DMS53 (cell line): ENCODE results near the gene PCDH15.

ENCODE experiments used
- DNase-seq: peaks from one replicate; lab custom pipeline; 2025; lab: John Stamatoyannopoulos, UW

PCDH15 gene

DNA sequence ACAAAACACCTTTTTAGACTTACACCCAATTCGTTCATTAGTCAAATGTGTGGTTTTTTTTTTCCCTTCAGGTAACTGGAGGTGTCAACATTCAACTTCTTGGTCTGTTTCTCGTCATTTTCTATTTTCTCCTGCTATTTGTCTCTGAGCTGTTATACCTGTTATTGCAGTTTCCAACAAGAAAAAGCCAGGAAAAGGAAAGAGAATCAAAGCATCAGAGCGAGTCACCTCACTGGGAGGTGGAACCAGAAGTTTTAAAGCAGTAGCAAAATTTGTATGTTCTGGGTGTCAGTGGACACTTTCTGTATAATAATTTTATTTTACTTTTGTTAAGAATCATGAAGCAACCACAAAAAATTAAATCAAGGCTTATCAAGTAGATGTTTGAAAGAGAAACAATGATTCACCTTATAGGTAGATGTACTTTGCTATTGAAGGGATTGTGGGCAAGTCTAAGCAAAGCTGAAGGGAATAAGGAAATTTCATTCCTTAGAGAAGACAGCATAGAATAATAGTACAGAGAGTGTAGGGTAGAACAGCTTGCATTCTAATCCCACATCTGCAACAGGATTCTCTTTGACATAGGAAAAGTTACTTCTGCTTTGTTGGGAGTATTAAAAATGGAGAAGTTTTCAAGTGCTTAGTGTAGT, 675.8 kb downstream of the PCDH15 start:
- no peak for DNase-seq

DNA sequence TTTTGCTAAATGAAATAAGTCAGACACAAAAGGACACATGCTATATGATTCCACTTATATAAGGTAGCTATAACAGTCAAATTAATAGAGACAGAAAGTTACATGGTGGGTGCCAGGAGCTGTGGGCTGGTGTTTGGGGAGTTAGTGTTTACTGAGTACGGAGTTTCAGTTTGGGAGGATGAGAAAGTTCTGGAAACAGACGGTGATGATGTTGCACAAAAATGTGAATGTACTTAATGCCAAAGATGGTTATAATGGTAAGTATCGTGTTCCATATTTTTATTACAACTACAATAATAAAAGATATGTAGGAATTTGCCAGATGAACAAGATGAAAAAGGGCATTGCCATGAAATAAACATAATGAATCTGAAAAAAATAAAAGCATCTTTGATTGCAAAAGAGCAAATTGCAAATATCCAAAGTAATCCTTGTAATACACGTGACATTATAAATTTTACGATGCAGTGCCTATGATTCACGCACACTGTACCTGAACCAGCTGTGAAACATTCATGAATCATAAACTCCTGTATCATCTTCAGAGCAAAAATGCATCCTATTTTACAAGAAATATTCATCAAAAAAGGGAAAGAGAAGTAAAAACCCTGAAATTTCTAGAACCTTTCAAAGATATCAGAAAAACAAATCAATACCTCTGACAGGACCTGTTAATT, 676.7 kb downstream of the PCDH15 start:
- DNase-seq: no peak

GRCh38 chr10:54120806-54121205, 680.2 kb downstream of the PCDH15 start:
- DNase-seq: no peak

- DNase-seq: no peak
Observed at GRCh38 chr10:54108961-54109360, 692.1 kb downstream of the PCDH15 start.

- no peak for DNase-seq
Observed at GRCh38 chr10:54096892-54097291, 704.1 kb downstream of the PCDH15 start.

DNA sequence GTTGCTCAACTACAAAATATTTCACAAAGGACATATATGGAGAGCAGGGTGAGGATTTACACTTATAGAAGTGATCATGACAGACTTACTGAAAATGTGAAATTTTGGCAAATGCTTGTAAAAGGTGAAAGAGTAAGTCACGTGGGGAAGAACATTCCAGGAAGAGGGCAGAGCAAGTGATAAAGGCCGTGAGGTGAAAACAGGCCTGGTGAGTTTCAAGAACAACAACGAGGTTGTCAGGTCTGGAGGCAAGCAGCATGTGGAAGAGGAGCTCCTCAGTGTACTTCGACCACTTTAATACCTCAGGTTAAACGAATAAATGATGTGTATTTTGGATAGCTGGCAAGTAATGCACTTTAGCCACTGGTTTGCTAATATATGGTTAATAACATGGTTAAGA, 706.7 kb downstream of the PCDH15 start:
- peak; percentile 11 for DNase-seq

GRCh38 chr10:54091237-54091636, 709.8 kb downstream of the PCDH15 start:
- DNase-seq: no peak

GRCh38 chr10:54081950-54082349, 719.1 kb downstream of the PCDH15 start:
- no peak for DNase-seq

- DNase-seq: no peak
Observed at GRCh38 chr10:54067361-54067760, 733.7 kb downstream of the PCDH15 start.

DNA sequence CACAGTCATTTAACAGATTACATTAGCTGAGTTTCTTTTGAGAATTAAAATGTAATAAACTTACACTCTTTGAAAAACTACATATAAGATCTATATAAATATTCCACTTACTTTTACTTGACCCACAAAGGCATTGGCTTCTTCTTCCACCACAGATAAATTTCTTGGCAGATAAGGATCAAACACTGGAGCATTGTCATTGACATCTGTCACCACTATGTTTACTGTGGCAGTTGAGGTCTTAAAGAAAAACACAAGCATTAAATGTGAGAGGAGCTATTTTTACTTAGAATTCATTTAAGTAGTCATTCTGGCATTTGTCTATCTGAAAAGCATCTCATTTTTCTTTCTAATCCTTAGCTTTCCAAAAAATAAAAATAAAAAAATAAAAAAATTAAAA, 734.4 kb downstream of the PCDH15 start:
- DNase-seq: peak; percentile 7

DNA sequence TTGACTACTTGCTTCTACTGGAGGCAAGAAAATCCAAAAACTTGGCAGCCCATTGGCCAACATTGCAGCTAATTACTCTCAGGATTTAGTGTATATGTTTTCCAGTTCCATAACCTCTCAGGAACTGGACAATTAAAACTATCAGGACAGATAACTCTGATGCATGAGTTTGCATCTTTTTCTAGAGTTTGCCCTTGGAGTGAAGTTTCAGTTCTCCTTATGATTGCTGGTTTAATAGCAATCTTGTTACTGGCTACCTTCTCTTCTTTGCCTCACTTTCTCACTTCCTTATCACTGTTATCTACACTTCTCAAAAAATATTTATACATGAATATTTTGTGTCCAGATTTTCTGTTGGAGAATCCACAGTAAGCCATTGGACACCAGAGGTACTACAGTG, 735.9 kb downstream of the PCDH15 start:
- DNase-seq: no peak

DNA sequence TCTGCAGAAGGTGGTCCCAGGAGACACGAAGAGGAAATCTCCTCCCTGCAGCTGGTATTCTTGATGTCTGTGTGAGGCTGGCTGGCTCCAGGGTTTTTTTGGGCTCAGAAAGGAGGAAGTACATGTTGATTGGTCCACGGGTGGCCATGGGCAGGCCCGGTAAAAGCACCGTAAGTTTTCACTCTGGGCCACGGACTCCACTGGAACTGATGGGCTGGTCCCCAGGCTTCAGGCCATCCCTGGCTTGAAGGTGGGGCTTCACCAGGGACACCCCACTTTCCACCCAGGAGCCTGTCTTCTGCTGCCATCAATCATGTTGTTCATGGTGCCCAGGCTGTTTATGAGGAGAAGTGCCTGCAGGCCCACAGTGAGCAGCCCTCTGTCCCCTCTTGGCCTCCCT, 736.8 kb downstream of the PCDH15 start:
- DNase-seq: peak; percentile 60

GRCh38 chr10:54063514-54063913, 737.5 kb downstream of the PCDH15 start:
- peak; percentile 78 for DNase-seq

GRCh38 chr10:54060572-54060971, 740.5 kb downstream of the PCDH15 start:
- no peak for DNase-seq

DNA sequence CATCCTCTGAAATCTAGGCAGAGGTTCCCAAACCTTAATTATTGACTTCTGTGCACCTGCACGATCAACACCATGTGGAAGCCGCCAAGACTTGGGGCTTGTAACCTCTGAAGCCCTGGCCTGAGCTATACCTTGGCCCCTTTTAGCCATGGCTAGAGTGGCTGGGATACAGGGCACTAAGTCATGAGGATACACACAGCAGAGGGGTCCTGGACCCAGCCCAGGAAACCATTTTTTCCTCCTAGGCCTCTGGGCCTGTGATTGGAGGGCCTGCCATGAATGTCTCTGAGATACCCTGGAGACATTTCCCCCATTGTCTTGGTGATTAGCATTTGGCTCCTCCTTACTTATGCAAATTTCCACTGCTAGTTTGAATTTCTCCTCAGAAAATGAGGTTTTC, 743.7 kb downstream of the PCDH15 start:
- DNase-seq: no peak

DNA sequence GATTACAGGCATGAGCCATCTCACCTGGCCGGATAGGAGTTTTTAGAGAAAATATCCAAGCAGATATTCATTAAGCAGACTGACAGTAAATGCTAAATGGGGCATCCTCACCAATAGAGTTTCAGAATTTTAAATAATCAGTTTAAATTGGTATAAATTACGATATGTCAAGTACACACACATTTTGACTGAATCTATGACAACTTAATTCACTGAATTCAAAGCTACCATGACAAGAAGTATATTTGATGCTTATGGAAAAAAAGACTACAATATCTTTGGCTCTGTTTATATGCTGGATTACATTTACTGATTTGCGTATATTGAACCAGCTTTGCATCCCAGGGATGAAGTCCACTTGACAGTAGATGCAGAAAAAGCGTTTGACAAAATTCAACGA, 774.7 kb downstream of the PCDH15 start:
- no peak for DNase-seq

DNA sequence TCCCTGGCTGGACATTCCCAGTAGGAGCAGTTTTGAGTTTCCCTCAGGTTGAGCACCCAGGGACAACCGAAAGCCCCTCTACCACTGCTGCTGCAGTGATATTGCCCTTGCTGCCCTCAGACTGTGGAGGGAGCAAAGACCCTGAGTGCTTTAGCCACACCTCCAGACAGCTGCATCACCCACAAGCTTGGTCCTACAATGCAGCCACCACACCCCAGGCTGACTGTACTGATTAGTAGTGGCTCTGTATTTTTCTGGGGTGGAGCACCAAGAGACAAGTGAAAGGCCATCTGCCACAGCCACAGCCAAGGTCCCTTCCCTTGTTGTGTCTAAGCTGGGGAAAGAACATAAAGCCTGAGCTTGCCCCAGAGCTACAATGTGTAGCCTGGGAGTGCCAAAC, 789.9 kb downstream of the PCDH15 start:
- DNase-seq: no peak

GRCh38 chr10:54010337-54010933, 790.6 kb downstream of the PCDH15 start:
- DNase-seq: no peak

DNA sequence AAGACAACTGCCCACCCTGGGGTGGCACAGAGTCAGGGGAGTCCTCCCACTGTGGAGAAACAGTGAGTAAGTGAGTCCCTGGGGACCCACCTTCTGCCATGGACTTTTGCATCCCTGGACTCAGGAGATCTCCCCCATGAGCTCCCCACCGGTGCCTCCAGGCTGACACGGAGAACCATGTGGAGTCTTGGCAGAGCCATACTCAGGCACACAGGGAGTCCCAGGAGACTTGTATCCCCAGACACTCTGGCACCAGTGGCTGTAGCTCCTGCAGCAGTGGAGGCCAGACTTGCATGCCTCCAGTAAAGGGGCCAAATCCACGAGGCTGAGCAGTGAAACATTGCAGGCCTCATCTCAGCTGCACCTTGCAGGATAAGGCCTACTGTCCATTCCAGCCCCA, 791.4 kb downstream of the PCDH15 start:
- DNase-seq: no peak

DNA sequence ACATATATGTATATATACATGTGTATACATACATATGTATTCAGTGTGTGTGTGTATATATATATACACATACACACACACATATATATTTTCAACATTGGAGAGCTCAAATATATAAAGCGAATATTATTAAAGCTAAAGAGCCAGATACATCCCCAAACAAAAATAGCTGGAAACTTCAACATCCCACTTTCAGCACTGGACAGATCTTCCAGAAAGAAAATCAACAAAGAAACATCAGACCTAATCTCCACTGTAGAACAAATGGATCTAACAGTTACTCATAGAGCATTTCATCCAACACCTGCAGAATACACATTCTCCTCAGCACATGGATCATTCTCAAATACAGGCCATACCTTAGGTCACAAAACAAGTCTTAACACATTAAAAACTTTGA, 799.0 kb downstream of the PCDH15 start:
- no peak for DNase-seq

GRCh38 chr10:53997953-53998352, 803.1 kb downstream of the PCDH15 start:
- DNase-seq: peak; percentile 61

- no peak for DNase-seq
Observed at GRCh38 chr10:53990799-53991238, 810.2 kb downstream of the PCDH15 start.

- no peak for DNase-seq
Observed at GRCh38 chr10:53983431-53983830, 817.6 kb downstream of the PCDH15 start.

GRCh38 chr10:53980210-53980609, 820.8 kb downstream of the PCDH15 start:
- DNase-seq: no peak
